Ovary (tissue), 3 donors: ENCODE data around the gene ELANE.

Source experiments
- POLR2A ChIP-seq: fragments of 450-650 bp; IDR thresholded peaks from one replicate; pipeline ENCODE4 v1.6.1; 2017; ENCODE audit warnings: antibody characterized with exemption, mild to moderate bottlenecking, moderate library complexity
- TF ChIP-seq, protein P1 (sequence below), 3 donors: fragments of 450-650 bp in 2 of 3; fragments of 200-600 bp in 1 of 3; IDR thresholded peaks; one replicate each; pipeline versions ENCODE4 v1.5.1 to v1.8.0; 2016 to 2022; ENCODE audit warnings: antibody characterized with exemption in 3 of 3, mild to moderate bottlenecking in 1 of 3
- donor health status: DM: no; HTN: no; CAD: no.

GRCh38 chr19:827314-827709 lies 24.8 kb upstream of the ELANE start:
- TF ChIP-seq, protein P1, sequence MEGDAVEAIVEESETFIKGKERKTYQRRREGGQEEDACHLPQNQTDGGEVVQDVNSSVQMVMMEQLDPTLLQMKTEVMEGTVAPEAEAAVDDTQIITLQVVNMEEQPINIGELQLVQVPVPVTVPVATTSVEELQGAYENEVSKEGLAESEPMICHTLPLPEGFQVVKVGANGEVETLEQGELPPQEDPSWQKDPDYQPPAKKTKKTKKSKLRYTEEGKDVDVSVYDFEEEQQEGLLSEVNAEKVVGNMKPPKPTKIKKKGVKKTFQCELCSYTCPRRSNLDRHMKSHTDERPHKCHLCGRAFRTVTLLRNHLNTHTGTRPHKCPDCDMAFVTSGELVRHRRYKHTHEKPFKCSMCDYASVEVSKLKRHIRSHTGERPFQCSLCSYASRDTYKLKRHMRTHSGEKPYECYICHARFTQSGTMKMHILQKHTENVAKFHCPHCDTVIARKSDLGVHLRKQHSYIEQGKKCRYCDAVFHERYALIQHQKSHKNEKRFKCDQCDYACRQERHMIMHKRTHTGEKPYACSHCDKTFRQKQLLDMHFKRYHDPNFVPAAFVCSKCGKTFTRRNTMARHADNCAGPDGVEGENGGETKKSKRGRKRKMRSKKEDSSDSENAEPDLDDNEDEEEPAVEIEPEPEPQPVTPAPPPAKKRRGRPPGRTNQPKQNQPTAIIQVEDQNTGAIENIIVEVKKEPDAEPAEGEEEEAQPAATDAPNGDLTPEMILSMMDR (IDR thresholded peaks at IDR 0.05), result no peak
- no peak for TF ChIP-seq POLR2A
